GM21447 (cell line): ENCODE measurements around the gene HCAR1.
"Not testable (repeated sequence)": the region's sequence is repeated elsewhere in the genome, so short reads cannot be mapped to it uniquely, and the experiment has no call there.

Experiments
- ATAC-seq: cut with Tn5 transposase; IDR thresholded peaks from one replicate; pipeline ENCODE4 v1.9.1; 2021; ENCODE audit not compliant: unreplicated experiment

HCAR1 gene

GRCh38 chr12:122722387-122722786 lies 8.3 kb downstream of the HCAR1 start:
- ATAC-seq = no peak

- ATAC-seq = no peak
Measured at GRCh38 chr12:122721057-122721545, 9.5 kb downstream of the HCAR1 start.

GRCh38 chr12:122716658-122717057 lies 14.0 kb downstream of the HCAR1 start, which contains the start of gene HCAR3:
HCAR3 (minus strand) TSS chr12:122716811; CDS start chr12:122716737, 74 bp downstream.
- ATAC-seq = not testable (repeated sequence)

- ATAC-seq = not testable (repeated sequence)
Measured at GRCh38 chr12:122715211-122715610, 15.4 kb downstream of the HCAR1 start.

DNA sequence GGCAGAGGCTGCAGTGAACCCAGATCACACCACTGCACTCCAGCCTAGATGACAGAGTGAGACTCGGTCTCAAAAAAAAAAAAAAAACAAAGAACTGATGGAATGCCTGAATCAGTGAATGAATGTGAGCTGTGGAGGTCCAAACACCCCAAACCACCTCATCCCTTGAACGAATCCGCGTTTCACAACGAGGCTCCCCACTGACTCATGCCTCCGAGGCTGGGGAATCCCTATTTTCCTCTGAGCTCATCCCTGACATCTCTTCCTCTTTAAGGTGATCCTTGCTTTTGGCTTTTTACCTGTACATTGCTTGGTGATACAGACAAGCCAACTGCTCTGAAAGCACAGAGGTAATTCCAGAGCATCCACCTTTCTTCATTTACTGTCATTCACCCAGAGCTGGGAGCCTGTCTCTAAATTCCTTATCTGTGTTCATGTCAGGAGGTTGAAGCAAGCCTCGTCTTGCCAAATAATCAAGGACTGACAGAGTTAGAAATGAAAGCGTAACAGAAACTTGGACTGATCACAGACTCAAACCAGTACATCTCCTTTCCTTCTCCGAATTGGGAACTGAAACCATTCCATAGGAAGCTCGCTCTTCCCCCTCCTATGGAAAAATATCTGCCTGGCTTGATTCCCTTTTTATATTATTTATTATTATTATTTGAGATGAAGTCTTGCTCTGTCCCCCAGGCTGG lies 17.0 kb downstream of the HCAR1 start:
- ATAC-seq = not testable (repeated sequence)

DNA sequence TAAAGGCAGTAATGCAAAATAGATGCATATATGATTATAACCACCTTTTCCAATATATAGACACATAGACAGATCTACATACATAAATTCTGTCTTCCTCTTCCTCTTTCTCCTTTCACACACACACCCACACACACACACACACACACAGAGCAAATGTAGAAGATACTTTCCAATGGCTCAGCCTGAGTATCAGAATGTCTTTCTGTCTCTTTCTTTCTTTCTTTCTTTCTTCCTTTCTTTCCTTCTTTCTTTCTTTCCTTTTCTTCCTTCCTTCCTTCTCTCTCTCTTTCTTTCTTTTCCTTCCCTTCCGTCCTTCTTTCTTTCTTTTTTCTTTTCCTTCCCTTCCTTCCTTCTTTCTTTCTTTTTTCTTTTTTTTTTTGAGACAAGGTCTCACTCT lies 19.4 kb downstream of the HCAR1 start:
- not testable (repeated sequence) for ATAC-seq

DNA sequence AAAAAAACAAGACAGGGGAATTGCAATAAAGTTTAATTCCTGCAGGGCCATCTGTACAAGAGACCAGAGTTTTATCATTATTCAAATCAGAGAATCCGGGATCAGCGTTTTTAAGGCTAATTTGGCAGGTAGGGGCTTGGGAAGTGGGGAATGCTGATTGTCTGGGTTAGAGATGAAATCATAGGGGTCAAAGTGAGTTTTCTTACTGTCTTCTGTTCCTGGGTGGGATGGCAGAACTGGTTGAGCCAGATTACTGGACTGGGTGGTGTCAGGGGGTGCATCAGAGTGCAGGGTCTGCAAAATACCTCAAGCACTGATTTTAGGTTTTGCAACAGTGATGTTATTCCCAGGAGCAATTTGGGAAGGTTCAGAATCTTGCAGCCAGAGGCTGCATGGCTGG lies 20.3 kb downstream of the HCAR1 start:
- ATAC-seq = not testable (repeated sequence)

- ATAC-seq = not testable (repeated sequence)
Measured at GRCh38 chr12:122709287-122709686, 21.4 kb downstream of the HCAR1 start.

GRCh38 chr12:122703841-122704240 lies 26.8 kb downstream of the HCAR1 start:
- not testable (repeated sequence) for ATAC-seq

GRCh38 chr12:122702890-122703611 lies 27.6 kb downstream of the HCAR1 start, which contains the start of gene HCAR2:
HCAR2 (minus strand) TSS chr12:122703357; CDS start chr12:122703283, 74 bp downstream.
- ATAC-seq = not testable (repeated sequence)

- not testable (repeated sequence) for ATAC-seq
Measured at GRCh38 chr12:122701481-122701880, 29.2 kb downstream of the HCAR1 start.

DNA sequence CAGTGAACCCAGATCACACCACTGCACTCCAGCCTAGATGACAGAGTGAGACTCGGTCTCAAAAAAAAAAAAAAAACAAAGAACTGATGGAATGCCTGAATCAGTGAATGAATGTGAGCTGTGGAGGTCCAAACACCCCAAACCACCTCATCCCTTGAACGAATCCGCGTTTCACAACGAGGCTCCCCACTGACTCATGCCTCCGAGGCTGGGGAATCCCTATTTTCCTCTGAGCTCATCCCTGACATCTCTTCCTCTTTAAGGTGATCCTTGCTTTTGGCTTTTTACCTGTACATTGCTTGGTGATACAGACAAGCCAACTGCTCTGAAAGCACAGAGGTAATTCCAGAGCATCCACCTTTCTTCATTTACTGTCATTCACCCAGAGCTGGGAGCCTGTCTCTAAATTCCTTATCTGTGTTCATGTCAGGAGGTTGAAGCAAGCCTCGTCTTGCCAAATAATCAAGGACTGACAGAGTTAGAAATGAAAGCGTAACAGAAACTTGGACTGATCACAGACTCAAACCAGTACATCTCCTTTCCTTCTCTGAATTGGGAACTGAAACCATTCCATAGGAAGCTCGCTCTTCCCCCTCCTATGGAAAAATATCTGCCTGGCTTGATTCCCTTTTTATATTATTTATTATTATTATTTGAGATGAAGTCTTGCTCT lies 30.5 kb downstream of the HCAR1 start:
- not testable (repeated sequence) for ATAC-seq

DNA sequence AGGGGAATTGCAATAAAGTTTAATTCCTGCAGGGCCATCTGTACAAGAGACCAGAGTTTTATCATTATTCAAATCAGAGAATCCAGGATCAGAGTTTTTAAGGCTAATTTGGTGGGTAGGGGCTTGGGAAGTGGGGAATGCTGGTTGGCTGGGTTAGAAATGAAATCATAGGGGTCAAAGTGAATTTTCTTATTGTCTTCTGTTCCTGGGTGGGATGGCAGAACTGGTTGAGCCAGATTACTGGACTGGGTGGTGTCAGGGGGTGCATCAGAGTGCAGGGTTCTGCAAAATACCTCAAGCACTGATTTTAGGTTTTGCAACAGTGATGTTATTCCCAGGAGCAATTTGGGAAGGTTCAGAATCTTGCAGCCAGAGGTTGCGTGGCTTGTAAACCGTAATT lies 33.7 kb downstream of the HCAR1 start:
- ATAC-seq = not testable (repeated sequence)

GRCh38 chr12:122691566-122691965 lies 39.1 kb downstream of the HCAR1 start:
- ATAC-seq = no peak

DNA sequence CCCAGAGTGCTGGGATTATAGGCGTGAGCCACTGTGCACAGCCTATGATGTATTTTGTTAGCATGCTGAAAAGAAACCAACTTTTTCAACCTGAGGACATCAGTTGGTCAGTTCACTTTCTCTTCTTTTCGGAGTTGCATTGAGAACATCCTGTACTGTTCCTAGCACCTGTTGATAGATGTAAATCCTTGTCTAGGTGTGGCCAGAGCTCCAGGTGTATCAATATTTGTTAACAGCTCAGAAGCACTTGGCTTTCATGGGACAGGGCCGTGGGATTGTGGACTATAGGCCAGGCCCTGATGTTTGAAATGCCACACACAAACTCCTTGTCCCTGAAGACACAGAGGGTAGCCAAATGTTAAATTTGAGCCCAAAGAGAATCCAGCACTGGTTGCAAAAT lies 42.4 kb downstream of the HCAR1 start:
- no peak for ATAC-seq

DNA sequence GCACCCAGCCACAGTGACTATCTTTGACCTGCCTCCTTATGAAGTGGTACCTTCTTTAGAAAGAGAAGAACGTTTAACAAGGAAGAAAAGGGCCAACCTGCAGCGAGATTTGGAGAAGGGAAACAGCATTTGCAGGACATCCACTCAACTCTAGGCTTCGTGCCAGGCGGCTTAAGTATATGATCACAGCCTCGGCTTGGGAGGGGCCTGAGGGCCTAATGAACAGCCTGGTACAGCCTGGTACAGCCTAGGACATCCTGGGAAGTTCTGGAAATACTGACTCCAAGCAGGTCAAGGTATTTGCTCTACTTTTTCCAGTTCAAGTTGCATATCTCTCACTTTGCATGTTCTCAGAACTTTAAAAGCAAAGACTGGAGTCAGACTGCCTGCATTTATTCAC lies 43.6 kb downstream of the HCAR1 start:
- ATAC-seq = no peak

DNA sequence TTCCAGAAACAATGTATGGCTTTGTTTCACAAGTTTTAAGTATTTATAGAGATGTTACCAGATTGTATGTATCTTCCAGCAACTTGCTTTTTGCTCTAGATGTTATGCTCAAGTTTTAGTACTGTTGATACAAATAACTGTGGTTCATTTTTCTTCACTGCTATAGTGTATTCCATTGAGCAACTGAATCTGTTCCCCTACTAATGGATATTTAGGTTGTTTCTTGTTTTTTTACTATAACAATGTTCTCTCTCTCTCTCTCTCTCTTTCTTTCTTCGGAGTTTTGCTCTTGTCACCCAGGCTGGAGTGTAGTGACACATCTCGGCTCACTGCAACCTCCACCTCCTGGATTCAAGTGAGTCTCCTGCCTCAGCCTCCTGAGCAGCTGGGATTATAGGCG lies 44.1 kb downstream of the HCAR1 start:
- ATAC-seq = no peak

- ATAC-seq = no peak
Measured at GRCh38 chr12:122684297-122684813, 46.3 kb downstream of the HCAR1 start.

DNA sequence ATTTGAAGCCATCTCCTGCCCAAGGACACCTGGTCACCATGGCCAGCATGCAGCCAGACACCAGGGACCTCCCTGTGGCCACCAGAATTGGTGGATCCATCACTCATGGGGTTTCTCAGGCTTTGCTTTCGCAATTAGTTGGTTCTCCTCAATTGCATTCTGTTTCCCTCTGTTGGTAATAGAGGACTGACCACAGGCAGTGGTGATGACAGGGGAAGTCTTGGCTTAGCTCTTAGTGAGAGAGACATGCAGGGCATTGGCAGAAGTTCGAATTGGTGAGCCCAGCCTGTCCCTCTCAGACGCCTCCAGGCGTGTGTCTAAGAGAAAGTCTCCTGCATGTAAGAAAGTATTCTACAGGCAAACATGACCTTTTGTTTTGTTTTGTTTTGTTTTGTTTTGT lies 48.8 kb downstream of the HCAR1 start:
- ATAC-seq = no peak

GRCh38 chr12:122680989-122681388 lies 49.7 kb downstream of the HCAR1 start:
- ATAC-seq = not testable (repeated sequence)

- ATAC-seq = not testable (repeated sequence)
Measured at GRCh38 chr12:122676781-122677180, 53.9 kb downstream of the HCAR1 start.
